Measurements from ENCODE around the gene CCDC91. TPM values are rescaled to one million over a fixed set of nuclear protein-coding genes. Genes with fewer than 3 reads are reported as not detected.

The CCDC91 gene
- total and polyA plus RNA-seq, 9 of the 15 experiments (the other 6 are each of a cell fraction or from before 2014, with no cell fraction given), result 10.1 to 31.1 (median 26.3) TPM

- TF ChIP-seq DIDO1 (tag; IDR thresholded peaks at IDR 0.05; ENCODE audit: low read depth), result 0 out of 2 replicates have a peak, but pooled peaks have one; percentile 22
- 0 out of 2 replicates have a peak, but pooled peaks have one; percentile 58 for TF ChIP-seq KAT7 (CRISPR knock-in tag; IDR thresholded peaks at IDR 0.05; ENCODE audit: borderline replicate concordance)
- TF ChIP-seq TSC22D4 (tag; IDR thresholded peaks at IDR 0.05), result no peak
- no peak for TF ChIP-seq ESRRA (IDR thresholded peaks at IDR 0.05; ENCODE audit: borderline replicate concordance, low read depth)
- no peak for TF ChIP-seq ZNF324 (CRISPR knock-in tag; IDR thresholded peaks at IDR 0.05)
- no peak for TF ChIP-seq ZNF24 (IDR thresholded peaks at IDR 0.05)
- no peak for TF ChIP-seq DMBX1 (CRISPR knock-in tag; IDR thresholded peaks at IDR 0.05; ENCODE audit: borderline replicate concordance)
- no peak for TF ChIP-seq ZFP1 (CRISPR knock-in tag; IDR thresholded peaks at IDR 0.05)
- TF ChIP-seq MEF2A (IDR thresholded peaks at IDR 0.05; ENCODE audit: control insufficient read depth, low read depth, low read length), result no peak
- no peak for TF ChIP-seq MXI1 (IDR thresholded peaks at IDR 0.05; ENCODE audit: low read depth, low read length)
- no peak for TF ChIP-seq SMARCC2 (IDR thresholded peaks at IDR 0.05; ENCODE audit: low read depth)
- 0 out of 2 replicates have a peak, but pooled peaks have one; percentile 45 for TF ChIP-seq CUX1 (CRISPR knock-in tag; IDR thresholded peaks at IDR 0.05)
- no peak for TF ChIP-seq MAX (CRISPR knock-in tag; IDR thresholded peaks at IDR 0.05)
- no peak for TF ChIP-seq TAF15 (IDR thresholded peaks at IDR 0.05; ENCODE audit: low read depth, low read length)
- TF ChIP-seq ATF4 (CRISPR knock-in tag; IDR thresholded peaks at IDR 0.05), result no peak
- 0 out of 2 replicates have a peak, but pooled peaks have one; percentile 67 for TF ChIP-seq ZNF175 (CRISPR knock-in tag; IDR thresholded peaks at IDR 0.05; ENCODE audit: low read depth)
- no peak for TF ChIP-seq CEBPG (CRISPR knock-in tag; IDR thresholded peaks at IDR 0.05)
- peak; percentile 57 to 71 for TF ChIP-seq CEBPG (tag; conservative IDR thresholded peaks at IDR 0.05 in 1 of 2, IDR thresholded peaks at IDR 0.05 in 1 of 2)
- TF ChIP-seq ATF7 (IDR thresholded peaks at IDR 0.05), result no peak
- TF ChIP-seq NCOA4 (IDR thresholded peaks at IDR 0.05; ENCODE audit: partially characterized antibody), result no peak
These were observed 353.0 kb downstream of the CCDC91 start (continued) for GRCh38 chr12:28543021-28543890.
